T-cell (primary cell): ENCODE measurements around the gene HNRNPF. TPM values are rescaled to one million over a fixed set of nuclear protein-coding genes. Genes with fewer than 3 reads are reported as not detected.

ENCODE experiments used
- ATAC-seq, 4 experiments: fragments of 200-7000 bp in 3 of 4; fragments of 150-1000 bp in 1 of 4; cut with Tn5 transposase; replicated peaks in 1 of 4; 1 replicate in 3 of 4; 2 replicates in 1 of 4; pipeline ENCODE4 v1.10.0; 2021; ENCODE audit warnings: moderate library complexity in 3 of 4, mild to moderate bottlenecking in 2 of 4, moderate number of reproducible peaks in 1 of 4
- CTCF ChIA-PET, 2 donors: fragments of 300-600 bp; sonication (Branson Sonifier 250); formaldehyde crosslinking; loops; one replicate each; lab custom pipeline; 2022; ENCODE audit warnings: antibody characterized with exemption in 2 of 2; lab: Charles Lee
- POLR2A ChIA-PET, 2 donors: fragments of 300-600 bp; sonication (Branson Sonifier 250); formaldehyde crosslinking; loops; one replicate each; lab custom pipeline; 2022; ENCODE audit warnings: antibody characterized with exemption in 2 of 2; lab: Charles Lee
- DNase-seq, 35 experiments: peaks; one replicate each; pipeline versions ENCODE4 v3.0.0 to v3.0.0-alpha.2; 2013 to 2023
- H3K27ac ChIP-seq: one replicate; pipeline ENCODE4 v1.5.1; 2013; ENCODE audit warnings: low read length
- H3K27me3 ChIP-seq, 2 experiments: replicated peaks in 1 of 2; 1 replicate in 1 of 2; 2 replicates in 1 of 2; pipeline versions ENCODE4 v1.6.1 to v1.7.0; 2013; ENCODE audit warnings: low read length in 1 of 2, mixed read lengths in 1 of 2; ENCODE audit not compliant: control insufficient read depth in 2 of 2, insufficient read depth in 2 of 2; ENCODE audit errors: extremely low read depth in 1 of 2
- H3K36me3 ChIP-seq, 2 donors: 1 replicate in 1 of 2; 2 replicates in 1 of 2; pipeline versions ENCODE4 v1.6.1 to v1.7.0; 2013; ENCODE audit warnings: low read length in 1 of 2; ENCODE audit not compliant: control insufficient read depth in 2 of 2, insufficient read depth in 1 of 2; ENCODE audit errors: extremely low read depth in 1 of 2
- H3K4me1 ChIP-seq, 2 experiments: 1 replicate in 1 of 2; 2 replicates in 1 of 2; pipeline versions ENCODE4 v1.6.1 to v1.7.0; 2013; ENCODE audit warnings: low read length in 2 of 2, mixed read lengths in 1 of 2; ENCODE audit not compliant: insufficient read depth in 2 of 2, control insufficient read depth in 1 of 2; ENCODE audit errors: extremely low read depth in 1 of 2
- H3K4me3 ChIP-seq, 2 donors: 1 replicate in 1 of 2; 2 replicates in 1 of 2; pipeline versions ENCODE4 v1.5.1 to v1.7.0; 2013; ENCODE audit warnings: mild to moderate bottlenecking in 2 of 2, low read length in 1 of 2, moderate library complexity in 1 of 2; ENCODE audit not compliant: control insufficient read depth in 1 of 2; ENCODE audit errors: extremely low read depth in 1 of 2
- H3K9me3 ChIP-seq: 2 replicates; pipeline ENCODE4 v1.7.0; 2013
- H3K27ac Mint-ChIP-seq, 2 donors: one replicate each; pipeline ENCODE4 v1.8.0; 2020 to 2021; ENCODE audit warnings: mild to moderate bottlenecking in 2 of 2, mixed read lengths in 2 of 2
- H3K27me3 Mint-ChIP-seq, 2 donors: one replicate each; pipeline ENCODE4 v1.8.0; 2021 to 2022; ENCODE audit warnings: mixed read lengths in 2 of 2
- H3K36me3 Mint-ChIP-seq: one replicate; pipeline ENCODE4 v1.8.0; 2021; ENCODE audit warnings: mixed read lengths
- H3K4me1 Mint-ChIP-seq, 3 donors: one replicate each; pipeline ENCODE4 v1.8.0; 2020 to 2022; ENCODE audit warnings: mixed read lengths in 3 of 3, mild to moderate bottlenecking in 1 of 3
- H3K4me3 Mint-ChIP-seq, 3 donors: one replicate each; pipeline ENCODE4 v1.8.0; 2020 to 2022; ENCODE audit warnings: mild to moderate bottlenecking in 3 of 3, mixed read lengths in 3 of 3, moderate library complexity in 3 of 3
- H3K9me3 Mint-ChIP-seq, 3 donors: one replicate each; pipeline ENCODE4 v1.8.0; 2020 to 2022; ENCODE audit warnings: mixed read lengths in 3 of 3
- WGBS: methylation state at CpG from one replicate; pipeline ENCODE4 v1.1.5; 2013; ENCODE audit warnings: missing lambda C conversion rate; ENCODE audit not compliant: insufficient coverage; 5-methylcytosine and 5-hydroxymethylcytosine counted together
- total RNA-seq, 35 experiments: library from RNA in 6 of 35; stranded (reverse) in 6 of 35; fragments of 120-200 nt in 1 of 35; gene quantifications; one replicate each; pipeline versions ENCODE4 v1.2.1 to v1.2.4 and lab custom pipeline; 2013 to 2026

Gene HNRNPF
- total RNA-seq, 5 donors from 2014 or later (not counting 1 experiment from before 2014, with no cell fraction given) = 124 to 224 (median 206) TPM

- H3K27ac Mint-ChIP-seq = no peak overlapping the region
- ATAC-seq (no peak), DNase-seq (no peak)
- POLR2A ChIA-PET = no interaction called here
- CTCF ChIA-PET = no interaction called here
- H3K9me3 Mint-ChIP-seq = no peaks in the 10 kb centered on the region
- Histone ChIP-seq H3K27me3 (peaks cover 0 to 5% of the 10 kb centered on the region in 2 experiments), H3K27ac (no peak overlapping the region), H3K36me3 (no peaks in the 10 kb centered on the region), H3K9me3 (no peaks in the 10 kb centered on the region), H3K4me1 (peaks cover 0 to 8% of the 10 kb centered on the region in 2 experiments), H3K4me3 (no peak overlapping the region)
- H3K36me3 Mint-ChIP-seq = no peaks in the 10 kb centered on the region
- H3K27me3 Mint-ChIP-seq = no peaks in the 10 kb centered on the region
- peaks cover 3 to 9% (median 8%) of the 10 kb centered on the region in 3 donors for H3K4me1 Mint-ChIP-seq
- no peak overlapping the region for H3K4me3 Mint-ChIP-seq
- WGBS = 81% methylated on average over 3 of the region's 9 CpGs
Observed at GRCh38 chr10:43370671-43371215, 38.2 kb downstream of the HNRNPF start.

GRCh38 chr10:43369921-43370320 lies 39.1 kb downstream of the HNRNPF start:
- no peak overlapping the region for H3K27ac ChIP-seq
- peaks cover 0 to 8% of the 10 kb centered on the region in 2 experiments for H3K4me1 ChIP-seq
- Mint-ChIP-seq H3K9me3 (no peaks in the 10 kb centered on the region), H3K36me3 (no peaks in the 10 kb centered on the region), H3K27me3 (no peaks in the 10 kb centered on the region), H3K27ac (no peak overlapping the region), H3K4me3 (no peak overlapping the region), H3K4me1 (peaks cover 3 to 9% (median 8%) of the 10 kb centered on the region in 3 donors)
- POLR2A ChIA-PET = interaction anchor here in 1 of 2 donors (0.6 kb wide), 1 partner anchor 232 kb away, joined by 3 read pairs; the partner anchor contains the start of gene CSGALNACT2
- CTCF ChIA-PET = no interaction called here
- 100% methylated on average over 4 of the region's 4 CpGs for WGBS
- H3K27me3 ChIP-seq = peaks cover 0 to 5% of the 10 kb centered on the region in 2 experiments
- H3K36me3 ChIP-seq = no peaks in the 10 kb centered on the region
- ATAC-seq (no peak), DNase-seq (no peak)
- H3K9me3 ChIP-seq = no peaks in the 10 kb centered on the region
- no peak overlapping the region for H3K4me3 ChIP-seq

- Mint-ChIP-seq H3K36me3 (no peaks in the 10 kb centered on the region), H3K4me1 (peaks cover 23 to 29% (median 23%) of the 10 kb centered on the region in 3 donors), H3K27me3 (no peaks in the 10 kb centered on the region), H3K4me3 (no peak overlapping the region), H3K27ac (peak overlapping the region; percentile 11 to 40), H3K9me3 (no peaks in the 10 kb centered on the region)
- Histone ChIP-seq H3K36me3 (no peaks in the 10 kb centered on the region), H3K4me1 (peaks cover 6 to 25% of the 10 kb centered on the region in 2 experiments), H3K27ac (no peak overlapping the region), H3K27me3 (peaks cover 0 to 2% of the 10 kb centered on the region in 2 experiments), H3K9me3 (no peaks in the 10 kb centered on the region), H3K4me3 (no peak overlapping the region)
- DNase-seq = no peak
- no peak for ATAC-seq
- WGBS = no CpG with 5 or more reads among the region's 3 CpGs
- POLR2A ChIA-PET = no interaction called here
- CTCF ChIA-PET = no interaction called here
Observed at GRCh38 chr10:43365001-43365400, 44.0 kb downstream of the HNRNPF start.

- POLR2A ChIA-PET = interaction anchor here in 1 of 2 donors (0.9 kb wide), 1 partner anchor 28 kb away, joined by 3 read pairs; no protein-coding TSS in a partner anchor
- peak overlapping the region; percentile 92 for H3K27ac ChIP-seq
- peak overlapping the region; percentile 90 to 99 (median 94) for H3K4me3 Mint-ChIP-seq
Observed at GRCh38 chr10:43362191-43362839, 46.7 kb downstream of the HNRNPF start.

GRCh38 chr10:43361547-43362190 lies 47.3 kb downstream of the HNRNPF start:
- POLR2A ChIA-PET = interaction anchor here in 1 of 2 donors (0.9 kb wide), 1 partner anchor 29 kb away, joined by 3 read pairs; no protein-coding TSS in a partner anchor
- ATAC-seq (peak; percentile 5 to 34 (median 28)), DNase-seq (peak in 6 of 35 experiments; percentile 7 to 50 (median 14))
- peak overlapping the region; percentile 73 to 87 for H3K4me3 ChIP-seq
- Mint-ChIP-seq H3K4me3 (peak overlapping the region; percentile 90 to 99 (median 94)), H3K4me1 (peaks cover 24 to 31% (median 25%) of the 10 kb centered on the region in 3 donors), H3K9me3 (no peaks in the 10 kb centered on the region), H3K27me3 (no peaks in the 10 kb centered on the region), H3K27ac (peak overlapping the region; percentile 97 to 99), H3K36me3 (no peaks in the 10 kb centered on the region)
- no peaks in the 10 kb centered on the region for H3K9me3 ChIP-seq
- peaks cover 6 to 25% of the 10 kb centered on the region in 2 experiments for H3K4me1 ChIP-seq
- CTCF ChIA-PET = interaction anchor here in 1 of 2 donors (0.5 to 1.0 kb wide), 2 partner anchors 160 to 1260 kb away, joined by 4 read pairs; no protein-coding TSS in a partner anchor
- H3K36me3 ChIP-seq = no peaks in the 10 kb centered on the region
- peak overlapping the region; percentile 92 for H3K27ac ChIP-seq
- H3K27me3 ChIP-seq = no peaks in the 10 kb centered on the region
- WGBS = 7% methylated on average over 17 of the region's 21 CpGs

More at GRCh38 chr10:43362191-43362839, 46.7 kb downstream of the HNRNPF start:
- H3K36me3 ChIP-seq = no peaks in the 10 kb centered on the region
- DNase-seq (peak; percentile 90 to 99 (median 97)), ATAC-seq (peak; percentile 97 to 98 (median 98))
- peaks cover 6 to 25% of the 10 kb centered on the region in 2 experiments for H3K4me1 ChIP-seq
- H3K4me3 ChIP-seq = peak overlapping the region; percentile 73 to 87
- no peaks in the 10 kb centered on the region for H3K27me3 Mint-ChIP-seq
- CTCF ChIA-PET = interaction anchor here (0.5 to 1.0 kb wide), 3 partner anchors 48 to 1259 kb away, joined by 3 to 4 read pairs (median 4); no protein-coding TSS in a partner anchor
- WGBS = 9% methylated on average over 44 of the region's 48 CpGs
- no peaks in the 10 kb centered on the region for H3K27me3 ChIP-seq
- no peaks in the 10 kb centered on the region for H3K36me3 Mint-ChIP-seq
- peak overlapping the region; percentile 97 to 99 for H3K27ac Mint-ChIP-seq
- peaks cover 24 to 31% (median 25%) of the 10 kb centered on the region in 3 donors for H3K4me1 Mint-ChIP-seq
- H3K9me3 Mint-ChIP-seq = no peaks in the 10 kb centered on the region
- no peaks in the 10 kb centered on the region for H3K9me3 ChIP-seq

GRCh38 chr10:43360086-43360485 lies 48.9 kb downstream of the HNRNPF start:
- Histone ChIP-seq H3K4me3 (no peak overlapping the region), H3K36me3 (no peaks in the 10 kb centered on the region), H3K9me3 (no peaks in the 10 kb centered on the region), H3K4me1 (peaks cover 6 to 25% of the 10 kb centered on the region in 2 experiments), H3K27me3 (no peaks in the 10 kb centered on the region), H3K27ac (no peak overlapping the region)
- H3K9me3 Mint-ChIP-seq = no peaks in the 10 kb centered on the region
- peak overlapping the region; percentile 50 to 94 (median 54) for H3K4me3 Mint-ChIP-seq
- H3K4me1 Mint-ChIP-seq = peaks cover 30 to 36% (median 35%) of the 10 kb centered on the region in 3 donors
- peak overlapping the region; percentile 63 to 97 for H3K27ac Mint-ChIP-seq
- CTCF ChIA-PET = interaction anchor here in 1 of 2 donors (0.8 to 1.0 kb wide), 2 partner anchors 11 to 29 kb away, joined by 3 read pairs; no protein-coding TSS in a partner anchor
- no peaks in the 10 kb centered on the region for H3K36me3 Mint-ChIP-seq
- ATAC-seq (no peak), DNase-seq (no peak)
- POLR2A ChIA-PET = interaction anchor here in 1 of 2 donors (0.7 kb wide), 1 partner anchor 99 kb away, joined by 3 read pairs; no protein-coding TSS in a partner anchor
- H3K27me3 Mint-ChIP-seq = no peaks in the 10 kb centered on the region
- WGBS = 94% methylated on average over 3 of the region's 6 CpGs
